ENCODE results near the gene STAP2.

Gene STAP2

GRCh38 chr19:4338441-4339355 lies at the start of gene STAP2:
STAP2 (minus strand) TSS chr19:4338827; CDS start chr19:4338753, 74 bp downstream.
- DNase-seq: no peak

- no peak for DNase-seq
These were observed 47.6 kb upstream of the STAP2 start for GRCh38 chr19:4386041-4386782.

- DNase-seq: no peak
These were observed 46.8 kb upstream of the STAP2 start for GRCh38 chr19:4385291-4386040.

GRCh38 chr19:4380254-4380727 lies 41.7 kb upstream of the STAP2 start:
- DNase-seq: no peak

- DNase-seq: no peak
These were observed 41.0 kb upstream of the STAP2 start for GRCh38 chr19:4379383-4380253.

GRCh38 chr19:4378886-4379285 lies 40.3 kb upstream of the STAP2 start:
- DNase-seq: no peak

GRCh38 chr19:4376991-4377781 lies 38.6 kb upstream of the STAP2 start:
- no peak for DNase-seq

- no peak for DNase-seq
These were observed 38.0 kb upstream of the STAP2 start for GRCh38 chr19:4376671-4376990.

GRCh38 chr19:4376028-4376670 lies 37.5 kb upstream of the STAP2 start:
- no peak for DNase-seq

- DNase-seq: peak; percentile 44
These were observed 36.8 kb upstream of the STAP2 start for GRCh38 chr19:4375164-4376027.

GRCh38 chr19:4374498-4375163 lies 36.0 kb upstream of the STAP2 start:
- DNase-seq: no peak

GRCh38 chr19:4373601-4374497 lies 35.2 kb upstream of the STAP2 start:
- DNase-seq: no peak

- DNase-seq: no peak
These were observed 34.4 kb upstream of the STAP2 start for GRCh38 chr19:4373013-4373367.

- DNase-seq: no peak
These were observed 33.8 kb upstream of the STAP2 start for GRCh38 chr19:4372165-4373012.

- no peak for DNase-seq
These were observed 32.9 kb upstream of the STAP2 start for GRCh38 chr19:4371247-4372164.

- DNase-seq: no peak
These were observed 31.9 kb upstream of the STAP2 start for GRCh38 chr19:4370418-4371041.
